ENCODE results near the gene CSTPP1. TPM values are rescaled to one million over a fixed set of nuclear protein-coding genes. Genes with fewer than 3 reads are reported as not detected.
A peak's percentile ranks its signal among the peaks of the same experiment; 100 is the strongest.
"Not testable (repeated sequence)": the region's sequence is repeated elsewhere in the genome, so short reads cannot be mapped to it uniquely, and the experiment has no call there.

Gene CSTPP1
- total and polyA plus RNA-seq, 2 of the 8 experiments (the other 6 are each of a cell fraction or from before 2014, with no cell fraction given), result 24.2 to 28.7 TPM

- not testable (repeated sequence) for H3K79me2 ChIP-seq (ENCODE audit: control insufficient read depth in 1 of 2, insufficient read depth in 2 of 2, low read length in 2 of 2); H4K8ac ChIP-seq (ENCODE audit: extremely low read depth, insufficient read depth, low read length); H2AFZ ChIP-seq (ENCODE audit: low read length); H3K56ac ChIP-seq (replicated peaks; ENCODE audit: insufficient read length, low read depth, low read length); H2BK5ac ChIP-seq (ENCODE audit: low read depth, low read length); H3K4me1 ChIP-seq (replicated peaks in 1 of 4; ENCODE audit: control insufficient read depth in 3 of 4, insufficient read depth in 4 of 4, low read length in 3 of 4); H2BK120ac ChIP-seq (replicated peaks; ENCODE audit: low read depth, low read length); H2BK12ac ChIP-seq (ENCODE audit: low read depth, low read length); H3K79me1 ChIP-seq (ENCODE audit: low read depth, low read length); H2BK20ac ChIP-seq (ENCODE audit: low read length); H3K23me2 ChIP-seq (ENCODE audit: low read depth, low read length); H3K4me3 ChIP-seq (ENCODE audit: extremely low read depth in 1 of 4, insufficient read depth in 2 of 4, low read depth in 3 of 4, low read length in 4 of 4); FAIRE-seq; H2AK5ac ChIP-seq (ENCODE audit: low read depth, low read length); H3K9ac ChIP-seq (replicated peaks in 1 of 4; ENCODE audit: extremely low read depth in 1 of 4, low read depth in 3 of 4, low read length in 3 of 4); H3K23ac ChIP-seq (ENCODE audit: insufficient read length); H3K14ac ChIP-seq (ENCODE audit: insufficient read length); H3K36me3 ChIP-seq (ENCODE audit: control insufficient read depth in 2 of 4, insufficient read depth in 4 of 4, low read length in 3 of 4); H3K4ac ChIP-seq (replicated peaks; ENCODE audit: insufficient read length, low read depth, low read length); H4K91ac ChIP-seq (replicated peaks; ENCODE audit: insufficient read length, low read length); H3K9me3 ChIP-seq (ENCODE audit: insufficient read depth in 2 of 2, low read depth in 1 of 2, low read length in 1 of 2); H4K20me1 ChIP-seq (replicated peaks in 1 of 2; ENCODE audit: control insufficient read depth in 1 of 2, insufficient read depth in 2 of 2, low read length in 2 of 2); H3K18ac ChIP-seq (ENCODE audit: extremely low read depth, low read length); H4K5ac ChIP-seq (ENCODE audit: insufficient read length, low read depth, low read length); H3K27me3 ChIP-seq (replicated peaks in 1 of 4; ENCODE audit: control insufficient read depth in 3 of 4, extremely low read depth in 1 of 4, insufficient read depth in 3 of 4, low read length in 3 of 4); H2BK15ac ChIP-seq (ENCODE audit: low read length)
- ChIA-PET POLR2A (ENCODE audit: partially characterized antibody) (interaction anchor here (0.8 to 1.3 kb wide), 3 partner anchors 14 to 266 kb away, joined by 3 to 4 read pairs (median 3); no protein-coding TSS in a partner anchor), CTCF (ENCODE audit: partially characterized antibody) (interaction anchor here (0.8 to 1.4 kb wide), 5 partner anchors 10 to 42 kb away, joined by 3 to 4 read pairs (median 3); no protein-coding TSS in a partner anchor)
- DNase-seq (ENCODE audit: low read depth in 1 of 2, low spot score in 2 of 2), result peak; percentile 68 to 73
- 84% methylated on average over 18 of the region's 20 CpGs; no CpG with 5 or more reads in 1 of the 2 experiments for WGBS, 2 experiments (ENCODE audit: extremely low coverage in 1 of 2, insufficient coverage in 1 of 2, insufficient read length in 1 of 2, insufficient replicate concordance in 2 of 2, low coverage in 1 of 2, low lambda C conversion rate in 2 of 2, missing lambda C conversion rate in 1 of 2)
- Histone ChIP-seq H3K27ac (ENCODE audit: low read depth, low read length) (peak overlapping the region; percentile 20; the same call in 1 of the 2 replicates), H3K4me2 (ENCODE audit: insufficient read depth in 1 of 2, low read depth in 2 of 2, low read length in 2 of 2) (peak overlapping the region in 1 of 2 experiments; percentile 29; a peak in 1 of 4 replicates)
These were observed 182.6 kb downstream of the CSTPP1 start for GRCh38 chr11:47118958-47119688.
